GM21381 (cell line): ENCODE data around the gene KIAA1614.

Experiments used
- ATAC-seq: cut with Tn5 transposase; IDR thresholded peaks from one replicate; pipeline ENCODE4 v1.9.1; 2021; ENCODE audit warnings: mild to moderate bottlenecking, moderate library complexity; ENCODE audit not compliant: unreplicated experiment

Gene KIAA1614, protein sequence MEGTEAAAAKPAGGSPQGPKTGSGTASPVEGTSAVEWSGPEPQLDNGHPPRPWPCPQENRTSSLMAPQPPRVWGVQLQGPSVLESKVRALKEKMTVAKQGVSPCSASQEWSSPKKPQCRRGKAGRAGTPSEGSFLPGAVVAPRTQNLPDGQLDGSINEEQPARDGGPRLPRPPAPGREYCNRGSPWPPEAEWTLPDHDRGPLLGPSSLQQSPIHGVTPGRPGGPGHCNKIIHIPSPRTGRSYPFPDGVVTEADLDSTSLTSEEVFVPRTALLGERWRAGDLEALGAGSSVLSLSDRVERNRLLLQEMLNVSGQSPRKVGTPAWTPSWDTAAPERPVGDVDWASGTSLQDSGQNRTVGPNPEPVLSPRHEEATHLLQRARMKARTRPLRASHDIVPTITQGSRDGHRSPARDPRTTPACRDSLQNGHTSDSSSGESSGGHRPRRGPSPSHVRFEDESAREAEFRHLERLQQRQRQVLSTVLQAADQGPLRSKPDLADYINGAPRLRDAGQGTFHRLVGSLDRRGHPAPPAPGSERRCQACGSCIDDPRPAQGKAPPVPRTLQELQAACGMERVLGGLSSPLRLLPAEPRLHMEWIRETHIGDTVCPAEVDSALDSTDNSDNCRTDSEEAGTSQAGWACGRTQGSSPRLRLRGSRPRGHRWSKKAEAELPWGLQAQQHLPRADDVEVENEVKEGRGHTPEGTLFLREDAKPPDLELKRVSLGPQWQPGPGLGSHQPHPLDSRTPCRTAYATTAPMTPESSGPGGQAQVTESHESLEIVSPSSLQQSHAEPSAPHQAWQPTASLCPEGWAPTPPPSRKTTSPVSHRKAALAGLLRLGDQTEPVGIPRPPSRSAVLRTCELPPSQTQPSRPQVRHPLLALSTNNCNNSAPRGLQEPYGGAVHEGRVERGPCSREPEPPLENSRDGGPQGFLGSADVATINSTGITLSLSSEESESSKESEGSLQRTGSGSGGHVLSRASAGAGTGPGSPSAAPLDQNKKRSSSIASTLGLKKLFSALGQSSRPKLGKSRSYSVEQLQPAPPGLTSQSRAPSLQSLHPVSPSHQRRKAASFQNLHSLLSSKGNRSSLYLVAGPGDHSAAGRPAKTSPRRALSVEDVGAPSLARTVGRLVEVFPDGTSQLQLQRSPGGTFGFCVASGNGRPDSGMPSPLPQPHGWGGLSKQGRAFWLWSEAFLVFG

DNA sequence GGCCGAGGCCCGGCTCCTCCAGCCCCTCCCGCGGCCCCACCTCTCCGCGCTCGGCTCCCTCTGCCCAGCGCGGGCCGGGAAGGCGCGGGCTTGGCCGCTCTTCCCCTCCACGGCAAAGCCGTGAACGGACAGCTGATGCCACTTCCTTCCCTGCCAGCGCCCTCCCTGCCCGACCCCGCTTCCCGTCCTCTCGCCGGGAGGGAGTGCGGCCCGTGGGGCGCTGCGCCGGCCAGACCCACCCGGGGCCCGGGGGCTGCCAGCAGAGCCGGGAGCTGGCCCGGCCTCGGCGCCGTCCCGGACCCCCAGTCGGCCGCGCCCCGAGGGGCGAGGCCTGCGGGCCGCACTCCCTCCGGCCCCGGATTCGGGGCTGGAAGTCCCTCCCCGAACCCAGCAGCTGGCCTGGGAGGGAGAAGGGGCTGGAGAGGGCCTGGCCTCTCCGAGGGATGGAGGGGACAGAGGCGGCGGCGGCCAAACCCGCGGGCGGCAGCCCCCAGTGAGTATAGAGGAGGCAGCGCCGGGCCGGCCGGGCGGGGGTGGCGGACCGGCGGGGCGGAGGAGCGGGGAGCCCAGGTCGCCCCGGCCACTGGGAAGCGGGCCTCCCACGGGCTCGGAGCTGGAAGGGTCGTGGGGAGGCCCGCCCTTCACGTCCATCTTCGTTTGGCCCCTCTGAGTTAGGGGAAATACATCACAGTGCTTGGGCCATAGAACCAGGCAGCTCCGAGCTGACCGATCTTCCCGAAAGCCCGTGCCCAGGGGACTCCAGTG lies at the start of gene KIAA1614:
KIAA1614 (plus strand) TSS at position 97 of the 765 bp plus-strand sequence; CDS start at position 444, 347 bp downstream.
- ATAC-seq, result no peak

DNA sequence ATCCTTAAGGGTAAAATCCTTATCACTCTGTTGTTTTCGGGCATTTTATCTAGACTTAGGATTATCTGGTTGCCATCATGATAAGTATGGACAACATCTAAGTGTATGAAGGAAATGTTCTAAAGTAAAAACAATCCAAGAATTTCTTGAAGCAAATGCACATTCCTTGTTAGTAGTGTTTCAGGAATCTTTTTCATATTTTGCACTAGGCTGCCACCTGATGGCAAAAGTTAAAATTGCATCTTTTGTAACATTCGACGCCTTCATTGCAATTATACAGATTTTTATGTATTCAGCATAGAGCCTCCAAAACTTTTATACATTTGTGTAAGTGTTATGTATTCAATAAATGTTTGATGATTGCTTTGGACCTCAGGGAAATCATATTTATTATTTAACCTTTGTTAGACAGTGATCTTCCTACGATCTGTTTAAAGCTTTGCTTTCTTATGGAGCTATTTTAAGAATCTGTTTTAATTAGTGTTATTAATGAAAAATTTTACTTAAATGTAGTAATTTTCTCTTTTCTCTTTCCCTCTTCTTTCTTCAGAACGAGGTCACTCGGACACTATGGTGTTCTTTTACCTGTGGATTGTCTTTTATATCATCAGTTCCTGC lies 49.4 kb upstream of the KIAA1614 start:
- ATAC-seq, result no peak

DNA sequence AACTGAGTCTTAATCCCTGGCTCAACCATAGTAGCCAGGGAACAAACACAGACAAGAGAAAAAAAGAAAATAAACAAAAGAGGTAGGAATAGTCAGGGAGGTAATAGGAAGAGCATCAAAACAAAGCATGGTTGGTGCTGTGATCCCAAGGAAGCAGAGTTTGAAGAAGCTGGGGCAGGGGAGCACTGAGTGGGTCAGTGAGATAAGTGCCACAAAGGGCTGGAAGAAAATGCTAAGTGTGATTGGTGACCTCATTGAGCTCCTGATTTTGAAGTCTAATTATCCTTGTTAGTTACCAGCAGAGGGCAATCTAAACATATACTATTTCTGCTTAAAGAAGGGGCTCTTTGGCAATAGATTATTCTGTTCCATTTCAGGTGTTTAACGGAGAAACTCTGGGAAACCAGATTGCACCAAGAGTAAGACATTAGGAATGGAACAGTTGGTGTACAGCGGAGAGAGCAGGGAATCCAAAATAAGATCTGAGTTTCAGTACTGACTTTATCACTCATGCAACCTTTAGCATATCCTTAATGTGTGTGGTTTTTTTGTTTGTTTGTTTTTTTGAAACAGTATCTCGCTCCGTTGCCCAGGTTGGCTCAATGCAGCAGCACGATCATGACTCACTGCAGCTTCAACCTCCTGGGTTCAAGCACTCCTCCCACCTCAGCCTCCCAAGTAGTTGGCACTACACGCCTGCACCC lies 30.7 kb upstream of the KIAA1614 start:
- ATAC-seq, result no peak

DNA sequence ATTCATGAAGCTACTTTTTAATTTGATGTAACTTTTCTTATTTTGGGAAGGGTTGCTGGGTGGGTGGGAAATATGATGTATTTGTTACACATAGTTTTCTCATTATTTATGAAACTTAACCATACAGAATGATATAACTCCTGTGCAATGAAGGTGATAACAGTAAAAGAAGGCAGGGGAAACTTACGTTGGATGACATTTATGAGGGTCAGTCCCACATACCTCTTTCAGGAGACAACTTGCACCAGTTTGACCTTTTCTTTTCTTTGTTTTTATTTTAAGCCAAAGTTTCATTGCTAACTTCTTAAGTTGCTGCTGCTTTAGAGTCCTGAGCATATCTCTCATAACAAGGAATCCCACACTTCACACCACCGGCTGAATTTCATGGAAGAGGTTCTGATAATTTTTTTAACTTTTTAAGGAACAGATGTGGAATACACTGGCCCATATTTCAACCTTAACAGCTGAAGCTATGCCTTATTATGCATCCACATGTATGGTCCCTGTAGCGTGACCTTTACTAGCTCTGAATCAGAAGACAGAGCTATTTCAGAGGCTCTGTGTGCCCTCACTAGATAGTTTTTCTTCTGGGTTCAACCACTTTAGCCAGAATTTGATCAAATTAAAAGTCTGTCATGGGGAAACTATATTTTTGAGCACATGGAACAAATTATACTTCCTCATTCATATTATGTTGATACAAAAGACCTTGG lies 28.0 kb upstream of the KIAA1614 start:
- no peak for ATAC-seq

DNA sequence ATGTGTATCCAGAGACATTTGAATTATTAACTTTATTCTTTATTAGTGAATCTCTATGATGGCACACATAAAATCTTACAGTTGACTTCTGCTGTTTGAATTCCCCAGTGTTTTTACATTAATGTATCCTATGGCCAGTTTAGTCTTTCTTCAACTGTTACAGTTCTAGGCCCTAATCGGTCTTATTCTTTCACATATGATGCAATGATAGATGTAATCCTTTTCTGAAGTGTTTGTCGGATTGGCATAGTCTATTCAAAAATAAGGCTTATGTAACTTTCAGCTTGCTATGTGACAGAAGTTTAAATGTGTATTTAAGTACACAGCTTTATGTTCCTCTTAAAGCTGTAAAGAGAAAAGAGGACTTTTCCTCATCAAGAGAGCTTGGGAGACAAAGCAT lies 26.4 kb upstream of the KIAA1614 start:
- ATAC-seq, result no peak

DNA sequence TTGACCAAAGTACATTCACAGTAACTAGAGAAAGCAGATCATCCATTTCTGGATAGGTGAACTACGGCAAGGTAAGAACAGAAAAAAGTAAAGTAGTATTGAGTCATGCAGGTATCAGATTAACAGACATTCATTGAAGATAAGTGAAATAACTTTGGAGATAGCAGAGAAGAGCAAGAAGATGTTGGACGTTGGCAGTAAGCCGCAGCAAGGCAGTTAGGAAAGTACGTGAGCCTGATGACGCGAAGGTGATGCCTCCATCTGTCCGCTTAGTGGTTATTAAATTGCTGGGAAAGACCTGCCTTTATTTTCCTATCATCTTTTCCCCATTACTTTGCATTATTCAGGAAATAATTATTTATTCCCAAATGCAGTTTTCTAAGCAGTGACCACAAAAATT lies 24.9 kb upstream of the KIAA1614 start:
- ATAC-seq, result no peak

DNA sequence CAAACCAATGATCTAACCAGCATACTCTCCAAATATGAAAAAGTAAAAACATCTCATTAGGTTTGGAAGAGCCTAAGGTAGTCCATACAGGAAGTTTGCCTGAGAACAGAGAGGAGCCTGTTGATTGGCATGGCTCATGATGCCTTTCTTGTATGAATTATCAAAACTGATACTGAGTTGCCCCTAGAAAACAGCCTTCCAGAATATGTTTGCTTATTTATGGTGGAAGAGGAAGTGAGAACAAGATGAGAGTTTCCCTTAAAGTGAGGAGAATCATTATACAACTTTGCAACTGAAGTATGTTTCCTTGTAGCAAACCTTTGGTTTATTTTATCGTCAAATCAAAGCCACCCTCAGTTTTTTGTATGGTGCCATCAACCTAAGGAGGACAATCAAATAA lies 23.8 kb upstream of the KIAA1614 start:
- peak; percentile 88 for ATAC-seq

DNA sequence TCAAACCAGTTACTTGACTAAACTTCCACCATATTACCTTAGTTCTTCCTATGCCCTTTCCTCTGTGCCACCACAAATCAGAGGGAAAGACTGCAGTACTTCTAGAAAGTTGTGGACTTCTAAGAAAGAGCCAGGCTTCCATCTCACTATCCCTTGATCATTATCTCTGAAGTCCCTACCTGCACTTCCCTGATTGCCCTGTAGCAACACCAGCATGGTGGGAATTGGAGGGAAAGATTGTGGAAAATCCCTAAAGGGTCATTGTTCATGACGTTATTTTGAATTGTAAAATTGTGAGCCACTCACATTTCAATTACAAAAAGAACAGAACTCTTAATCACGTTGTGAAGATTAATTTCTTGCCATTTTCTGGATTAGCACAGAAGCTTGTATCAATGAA lies 23.4 kb upstream of the KIAA1614 start:
- no peak for ATAC-seq

DNA sequence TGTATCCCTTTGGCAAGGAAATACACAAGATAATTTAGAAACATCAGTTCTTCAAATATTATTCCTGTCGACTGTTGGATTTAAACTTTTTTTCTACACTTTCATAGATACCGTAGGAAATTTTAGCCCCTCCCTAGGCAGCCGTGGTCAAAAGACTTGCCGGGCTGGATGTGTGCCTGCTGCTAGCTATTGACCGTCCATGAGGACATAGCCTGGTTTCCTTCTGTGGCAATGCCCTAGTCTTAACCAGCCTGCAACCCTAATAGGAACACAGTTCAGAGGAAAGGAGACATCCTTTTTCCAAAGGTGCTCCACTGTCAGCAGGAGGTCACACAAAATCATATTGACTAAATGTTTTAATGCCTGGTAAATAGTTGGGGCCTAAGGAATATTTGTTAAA lies 20.4 kb upstream of the KIAA1614 start:
- ATAC-seq, result no peak

DNA sequence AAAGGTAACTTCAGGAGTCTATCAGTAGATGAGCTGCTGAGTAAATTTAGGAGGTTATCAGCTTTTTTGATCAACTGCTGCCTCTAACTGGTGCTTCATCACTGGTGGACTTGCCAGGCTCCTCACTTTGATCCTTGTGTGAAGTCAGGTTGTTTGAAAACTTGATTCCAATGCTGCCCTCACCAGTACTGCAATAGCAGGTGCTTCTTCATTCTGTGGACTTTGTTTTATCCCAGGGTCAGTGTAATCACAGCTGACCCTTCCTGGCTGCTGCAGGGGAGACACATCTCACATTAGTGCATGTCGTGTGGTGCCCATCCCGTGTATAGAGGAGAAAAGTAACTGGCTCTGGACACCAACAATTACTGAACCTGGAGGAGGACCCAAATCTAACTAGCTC lies 20.0 kb upstream of the KIAA1614 start:
- ATAC-seq, result no peak

DNA sequence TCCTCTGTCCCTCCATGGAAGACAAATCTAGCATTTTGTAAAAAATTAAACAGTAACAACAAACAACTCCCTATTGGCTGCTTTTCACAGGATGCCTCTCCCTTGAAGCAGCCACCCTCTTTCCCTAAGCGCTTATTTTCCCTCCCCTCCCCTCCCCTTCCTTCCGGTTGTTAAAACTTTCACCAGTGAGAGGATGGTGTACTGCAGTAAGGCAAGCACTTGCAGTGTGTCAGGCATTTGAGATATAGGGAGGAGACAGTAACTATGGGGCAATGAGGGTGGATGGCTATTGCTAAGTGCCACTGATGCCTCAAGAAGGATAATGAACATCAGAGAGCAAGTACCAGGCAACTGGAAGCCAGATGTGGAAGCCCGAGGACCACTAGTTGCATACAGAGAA lies 19.1 kb upstream of the KIAA1614 start:
- no peak for ATAC-seq

DNA sequence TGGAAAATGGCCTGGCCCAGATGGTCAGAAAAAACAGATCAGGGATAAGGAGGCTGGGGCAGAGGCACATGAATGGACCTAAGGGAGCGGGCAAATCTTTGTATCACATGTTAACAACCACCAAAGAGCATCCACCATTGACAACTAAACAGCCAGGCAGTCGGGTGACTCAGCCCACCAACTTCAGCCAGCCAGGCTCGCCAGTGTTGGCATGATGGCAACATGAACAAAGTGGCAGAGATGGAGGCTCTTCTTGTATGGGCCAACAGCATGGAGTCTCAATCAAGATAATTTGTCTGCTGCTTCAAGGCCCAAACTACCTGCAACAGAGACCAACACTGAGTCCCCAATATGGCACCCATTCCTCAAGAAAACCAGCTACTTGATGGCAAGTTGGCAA lies 16.5 kb upstream of the KIAA1614 start:
- ATAC-seq, result no peak

DNA sequence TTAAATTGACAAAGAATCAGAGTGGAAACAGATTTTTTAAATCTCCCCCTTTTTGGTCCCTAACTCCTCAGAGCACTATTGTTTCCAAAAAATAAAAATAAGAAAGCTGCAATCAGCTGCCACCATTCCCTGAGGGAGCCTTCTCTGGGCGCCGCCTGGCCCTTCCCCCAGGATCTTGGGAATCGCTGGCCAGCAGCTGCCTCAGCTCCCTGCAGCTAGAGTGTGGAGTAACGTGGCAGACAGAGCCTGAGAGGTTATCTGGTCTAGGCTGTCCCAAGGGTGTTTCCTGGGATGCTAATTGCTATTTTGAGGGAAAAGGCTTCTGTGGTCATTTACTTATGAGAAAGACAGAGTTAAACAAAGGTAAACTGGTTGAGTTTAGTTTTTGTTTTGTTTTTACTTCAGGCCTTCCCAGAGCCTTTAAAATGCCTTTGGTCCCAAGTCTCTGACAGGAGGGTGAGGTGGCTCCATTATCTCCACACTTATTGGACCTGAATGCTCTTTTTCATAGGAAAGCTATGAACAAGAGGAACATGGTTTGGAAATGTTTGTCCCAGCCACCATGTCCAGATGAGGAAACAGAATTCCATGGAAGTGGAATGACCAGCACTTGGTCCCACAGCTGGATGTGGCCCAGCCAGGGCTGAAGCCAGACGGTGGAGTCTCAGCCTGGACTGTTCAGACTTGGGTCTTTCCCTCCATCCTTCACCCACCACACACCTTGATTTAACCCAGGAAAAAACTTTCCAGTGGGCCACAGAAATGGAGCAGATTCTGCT lies 14.1 kb upstream of the KIAA1614 start:
- ATAC-seq, result no peak

DNA sequence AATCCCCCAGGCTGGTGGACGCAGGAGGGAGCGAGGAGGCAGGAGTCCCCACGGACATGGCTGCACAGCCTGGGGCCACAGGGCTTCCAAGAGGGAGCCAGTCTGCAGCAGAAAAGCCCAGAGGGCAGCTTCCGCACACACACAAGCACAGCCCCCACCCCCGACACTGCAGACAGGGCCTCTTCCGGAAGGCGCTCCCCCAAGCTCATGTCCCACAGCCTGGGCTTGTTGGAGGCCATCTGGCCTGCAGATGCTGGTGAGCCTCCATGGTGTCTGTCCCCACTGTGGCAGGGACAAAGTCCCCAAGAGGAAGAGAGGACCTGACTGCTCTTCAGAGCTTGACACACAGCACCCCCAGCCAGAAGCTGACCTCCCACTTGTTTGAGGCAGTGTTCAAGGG lies 13.4 kb upstream of the KIAA1614 start:
- no peak for ATAC-seq

DNA sequence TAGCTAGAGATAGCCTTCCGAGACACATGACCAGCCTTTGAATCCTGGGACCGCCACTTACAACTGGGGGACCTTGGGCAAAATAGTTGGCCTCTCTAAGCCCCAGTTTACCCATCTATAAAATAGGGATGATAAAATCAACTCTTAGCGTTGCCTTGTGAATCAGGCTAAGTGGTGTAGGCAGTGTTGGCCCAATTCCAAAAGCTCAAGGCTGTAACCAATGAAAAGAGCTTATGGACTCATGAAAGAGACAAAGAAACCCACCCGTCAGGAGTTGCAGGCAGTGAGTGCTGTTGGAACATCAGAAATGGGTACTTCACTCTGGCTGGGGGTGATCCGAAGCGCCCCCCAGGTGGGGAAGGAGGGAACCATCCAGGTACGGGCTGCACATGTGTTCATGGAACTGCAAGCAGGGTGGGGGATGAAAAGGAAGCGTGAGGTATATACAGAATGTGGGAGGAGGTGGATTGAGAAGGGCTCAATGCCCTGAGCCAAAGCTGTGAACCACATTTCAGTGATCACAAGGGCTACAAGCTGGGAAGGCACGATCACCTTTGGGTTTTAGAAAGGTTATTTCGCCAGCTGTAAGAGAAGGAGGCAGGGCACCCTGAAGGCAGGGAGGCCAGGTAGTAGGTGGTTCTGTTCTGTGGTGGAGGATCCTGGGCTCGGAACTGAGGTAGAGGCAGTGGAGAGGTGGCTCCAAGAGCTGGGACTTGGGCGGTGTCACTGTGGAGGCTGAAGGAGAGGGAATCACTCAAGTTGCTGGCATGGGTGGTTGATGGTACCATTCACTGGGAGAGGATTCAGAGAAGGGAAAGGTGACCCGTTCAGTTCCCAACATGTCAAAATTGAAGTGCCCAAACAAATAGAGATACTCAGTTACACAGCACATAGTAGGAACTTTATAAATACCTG lies 11.4 kb upstream of the KIAA1614 start:
- ATAC-seq, result no peak

DNA sequence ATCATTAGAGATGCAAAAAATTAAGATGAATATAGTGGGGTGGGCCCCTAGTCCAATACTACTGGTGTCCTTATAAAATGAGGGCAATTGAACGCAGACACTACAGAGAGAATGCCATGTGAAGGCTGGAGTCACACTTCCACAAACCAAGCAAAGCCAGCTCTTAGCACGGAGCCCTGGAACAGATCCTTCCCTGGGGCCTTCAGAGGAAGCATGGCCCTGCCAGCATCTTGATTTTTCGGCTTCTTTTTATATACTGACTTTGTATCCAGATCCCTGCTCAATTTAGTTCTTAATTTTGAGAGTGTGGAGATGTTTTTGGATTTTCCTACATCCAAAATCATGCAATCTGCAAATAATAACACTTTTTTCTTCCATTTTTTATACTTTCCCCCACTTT lies 10.2 kb upstream of the KIAA1614 start:
- ATAC-seq, result no peak

DNA sequence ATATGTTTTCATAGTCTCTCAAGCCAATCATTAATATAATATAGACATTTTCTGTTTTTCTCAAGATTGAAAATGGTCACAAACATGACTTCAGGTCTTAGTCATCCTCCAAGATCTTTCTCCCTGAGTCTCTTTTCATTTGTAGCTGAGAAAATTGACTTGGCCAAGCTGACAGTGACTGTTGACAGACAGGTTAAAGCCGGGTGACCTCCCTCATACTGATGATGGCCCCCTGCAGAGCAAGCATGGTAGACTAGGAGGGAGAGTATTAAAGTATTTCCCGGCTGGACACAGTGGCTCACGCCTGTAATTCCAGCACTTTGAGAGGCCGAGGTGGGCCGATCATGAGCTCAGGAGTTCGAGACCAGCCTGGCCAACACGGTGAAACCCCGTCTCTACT lies 6.8 kb upstream of the KIAA1614 start:
- no peak for ATAC-seq
